NCI-H526 treated with DMSO at 0.1 percent for 48 hours (cell line): Measurements from ENCODE around the gene TRIM25.

Experiments
- DNase-seq: peaks from one replicate; lab custom pipeline; 2025; lab: John Stamatoyannopoulos, UW

Gene TRIM25

DNA sequence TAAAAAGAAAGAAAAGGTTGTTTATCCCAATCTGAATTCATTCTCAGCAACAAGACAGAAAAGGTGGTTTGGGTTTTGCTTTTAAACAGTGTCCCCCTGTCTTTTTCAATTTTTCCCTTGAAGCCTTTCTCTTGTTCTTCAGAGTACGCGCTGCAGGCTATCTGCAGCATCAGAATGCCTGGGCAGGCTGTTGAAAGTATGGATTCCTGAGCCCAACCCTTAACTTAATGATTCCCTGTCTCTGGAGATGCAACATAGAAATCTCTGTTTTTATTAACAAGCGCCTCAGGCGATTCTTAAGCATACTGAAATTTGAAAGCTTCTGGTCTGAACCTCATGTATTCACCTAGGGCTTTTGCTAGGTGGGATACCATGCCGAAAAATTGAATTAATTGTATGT is 47.8 kb downstream of the TRIM25 start:
- no peak for DNase-seq

DNA sequence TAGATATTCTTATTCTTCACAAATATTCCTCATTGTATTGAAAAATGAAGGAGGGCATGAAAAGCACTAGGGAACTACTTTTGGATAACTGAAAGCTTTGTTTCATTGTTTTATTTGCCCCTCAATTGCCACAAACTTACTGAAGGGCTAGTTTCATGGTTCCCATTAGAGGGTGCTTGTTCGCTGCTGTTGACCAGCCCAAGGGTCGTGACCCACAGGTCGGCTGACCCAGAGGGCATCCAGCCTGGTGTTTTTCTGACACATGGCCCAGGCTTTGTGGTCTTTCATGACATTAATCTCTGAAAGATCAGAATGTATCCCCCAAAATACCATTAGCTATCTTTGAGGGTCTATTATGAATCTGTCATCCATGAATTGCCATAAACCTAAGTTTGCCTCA is 49.9 kb downstream of the TRIM25 start:
- no peak for DNase-seq

DNA sequence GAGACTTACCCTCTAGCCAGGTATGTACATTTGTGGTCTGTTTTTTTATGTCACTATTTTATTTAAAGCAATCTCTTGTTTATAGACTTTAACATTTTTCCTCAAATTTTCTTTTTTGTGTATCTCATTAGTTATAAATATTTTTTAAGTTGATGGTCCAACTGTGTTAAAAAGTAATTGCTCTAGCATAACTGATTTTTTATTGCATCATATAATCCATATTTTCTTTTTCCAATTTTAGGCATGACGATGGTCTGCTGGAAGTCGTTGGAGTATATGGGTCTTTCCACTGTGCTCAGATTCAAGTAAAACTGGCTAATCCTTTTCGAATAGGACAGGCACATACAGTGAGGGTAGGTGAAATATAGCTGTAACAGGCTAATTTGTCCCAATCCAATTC is 52.0 kb downstream of the TRIM25 start:
- DNase-seq, result no peak

DNA sequence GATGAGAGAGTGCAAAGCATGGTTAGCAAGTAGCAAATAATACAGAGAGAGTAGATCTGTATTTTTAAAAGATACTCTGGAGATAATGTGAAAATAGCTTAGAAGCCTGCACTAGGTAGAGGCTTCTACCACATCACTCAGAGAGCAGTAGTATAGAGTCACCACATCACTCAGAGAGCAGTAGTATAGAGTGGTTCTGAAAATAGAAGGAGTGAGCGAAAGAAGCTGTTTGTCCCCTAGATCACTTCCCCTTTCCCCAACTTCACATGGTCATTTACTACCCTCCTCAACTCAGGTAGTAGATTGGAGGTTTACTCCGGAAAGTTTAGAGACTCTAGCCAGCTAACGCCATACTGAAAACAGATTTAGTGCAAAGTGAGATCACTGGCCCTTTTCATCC is 62.8 kb downstream of the TRIM25 start:
- DNase-seq, result no peak

DNA sequence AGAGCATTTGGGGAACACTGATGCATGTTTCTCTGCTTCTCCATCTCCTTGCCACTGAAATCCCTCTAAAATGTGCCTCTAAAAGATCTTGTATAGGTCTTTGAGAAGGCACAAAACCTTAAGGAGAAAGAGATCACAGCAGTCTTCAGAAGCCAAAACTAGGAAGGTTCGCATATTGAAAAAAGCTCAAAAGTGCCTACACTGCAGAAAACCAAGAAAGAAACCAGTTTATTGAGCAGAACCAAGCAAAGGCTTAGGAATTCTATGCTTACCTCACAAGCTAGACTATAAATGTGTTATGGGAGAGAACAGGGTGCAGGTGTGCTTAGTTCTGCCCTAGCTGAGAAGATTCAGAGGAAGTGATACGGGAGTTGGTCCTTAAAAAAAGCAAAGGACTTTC is 63.3 kb downstream of the TRIM25 start:
- no peak for DNase-seq

DNA sequence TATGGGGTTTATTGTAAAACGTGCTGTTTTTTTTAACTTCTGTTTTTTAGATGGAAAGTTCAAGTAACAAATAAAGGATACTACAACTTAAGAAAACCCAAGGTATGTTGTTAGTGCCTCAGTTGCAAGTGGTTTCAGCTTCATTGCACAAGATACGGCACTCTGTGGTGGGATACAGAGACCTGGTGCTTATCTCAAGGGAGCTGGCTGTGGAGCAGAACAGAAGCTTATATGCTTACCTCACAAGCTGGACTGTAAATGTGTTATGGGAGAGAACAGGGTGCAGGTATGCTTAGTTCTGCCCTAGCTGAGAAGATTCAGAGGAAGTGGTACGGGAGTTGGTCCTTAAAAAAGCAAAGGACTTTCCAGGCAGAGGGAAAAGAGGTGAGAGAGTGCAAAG is 64.7 kb downstream of the TRIM25 start:
- no peak for DNase-seq

DNA sequence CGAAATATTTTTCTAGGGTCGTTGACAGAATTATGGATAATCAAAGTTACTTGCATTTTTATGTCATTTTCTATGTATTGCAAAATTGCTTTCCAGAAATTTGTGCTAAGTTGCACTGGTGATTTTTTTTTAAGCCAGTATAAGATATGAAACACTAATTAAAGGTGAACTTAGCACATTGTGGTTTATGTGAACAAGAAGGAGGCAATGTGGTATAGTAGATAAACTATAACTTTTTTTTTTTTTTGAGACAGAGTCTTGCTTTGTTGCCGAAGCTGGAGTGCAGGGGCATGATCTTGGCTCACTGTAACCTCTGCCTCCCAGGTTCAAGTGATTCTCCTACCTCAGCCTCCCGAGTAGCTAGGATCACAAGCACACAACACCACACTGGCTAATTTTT is 66.7 kb downstream of the TRIM25 start:
- DNase-seq, result no peak

DNA sequence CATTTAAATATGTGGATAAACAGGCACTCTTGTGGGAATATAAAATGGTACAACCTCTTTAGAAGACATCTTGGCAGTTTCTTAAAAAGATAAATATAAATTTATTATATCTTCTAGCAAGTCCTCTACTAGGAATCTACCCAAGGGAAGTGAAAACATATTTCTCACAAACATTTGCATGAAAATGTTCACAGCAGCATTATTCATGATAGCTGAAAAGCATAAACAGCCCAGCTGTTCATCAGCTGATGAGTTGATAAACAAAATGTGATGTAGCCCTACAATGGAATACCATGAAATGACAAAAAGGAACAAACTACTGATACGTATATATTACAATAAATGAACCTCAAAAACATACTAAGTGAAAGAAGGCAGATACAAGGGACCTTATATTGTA is 67.9 kb downstream of the TRIM25 start:
- no peak for DNase-seq

DNA sequence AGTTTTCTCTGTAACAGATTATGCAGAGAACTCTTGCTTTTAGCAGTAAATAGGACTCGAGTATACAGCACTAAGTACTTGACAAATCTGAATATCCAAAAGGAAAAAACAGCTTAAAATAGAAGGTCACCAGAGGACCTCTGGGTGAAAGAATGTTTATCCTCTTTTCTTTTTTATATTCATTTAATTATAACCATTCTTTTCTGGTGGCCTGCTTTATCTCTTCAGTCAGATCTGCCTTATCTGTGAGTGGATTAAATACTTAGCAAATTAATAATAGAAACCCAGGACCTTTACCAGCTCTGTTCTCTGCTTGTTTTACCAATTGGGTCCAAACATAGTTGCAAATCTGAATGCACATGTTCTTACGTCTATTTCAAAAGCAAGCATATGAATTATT is 71.3 kb downstream of the TRIM25 start:
- no peak for DNase-seq

DNA sequence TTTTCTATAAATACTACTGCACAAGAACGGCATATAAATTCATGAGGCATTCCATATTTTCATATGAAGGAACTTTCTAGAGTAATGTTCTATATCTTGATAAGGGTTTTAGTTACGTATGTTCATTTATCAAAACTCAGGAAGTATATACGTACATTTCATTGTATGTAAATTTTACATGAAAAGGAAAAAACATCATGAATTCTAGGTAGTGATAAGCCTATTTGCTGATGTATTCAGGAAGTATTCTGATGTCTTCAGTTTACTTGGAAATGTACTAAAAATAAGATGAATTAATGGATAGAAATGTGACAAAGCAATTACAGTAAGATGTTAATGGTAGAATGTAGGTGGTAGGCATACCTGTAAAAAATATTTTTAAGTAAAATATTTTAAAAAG is 75.2 kb downstream of the TRIM25 start:
- no peak for DNase-seq
